H1 (cell line): ENCODE results near the gene CEACAM20. TPM values are rescaled to one million over a fixed set of nuclear protein-coding genes. Genes with fewer than 3 reads are reported as not detected.

ENCODE experiments used
- ASH2L ChIP-seq: fragments of 200-600, 300-600 bp; sonication (generic); IDR thresholded peaks from one replicate; pipeline ENCODE4 v1.7.1; 2017; ENCODE audit warnings: low read length
- BACH1 ChIP-seq: IDR thresholded peaks from 2 replicates; pipeline ENCODE4 v1.6.1; 2012; ENCODE audit warnings: low read length, improper control_type of control experiment
- CTBP2 ChIP-seq: IDR thresholded peaks from 2 replicates; pipeline ENCODE4 v1.7.0; 2011; ENCODE audit warnings: borderline replicate concordance, mild to moderate bottlenecking, moderate library complexity, mixed read lengths, low read length; ENCODE audit not compliant: insufficient read depth, insufficient read length
- EGR1 ChIP-seq: IDR thresholded peaks from 2 replicates; pipeline ENCODE4 v1.6.1; 2011; ENCODE audit warnings: low read depth, low read length, borderline replicate concordance
- EZH2 ChIP-seq: fragments of 200-600 bp; sonication (generic); IDR thresholded peaks from 2 replicates; pipeline ENCODE4 v1.7.1; 2012; ENCODE audit warnings: low read depth, mild to moderate bottlenecking, moderate library complexity, low read length, inconsistent platforms; ENCODE audit not compliant: severe bottlenecking
- FOSL1 ChIP-seq: IDR thresholded peaks from 2 replicates; pipeline ENCODE4 v1.6.1; 2011; ENCODE audit warnings: mild to moderate bottlenecking, low read depth, low read length, moderate library complexity; ENCODE audit not compliant: insufficient read depth
- JUN ChIP-seq: IDR thresholded peaks from 2 replicates; pipeline ENCODE4 v1.6.1; 2011; ENCODE audit warnings: low read depth, mild to moderate bottlenecking, improper control_type of control experiment, low read length
- KDM4A ChIP-seq: IDR thresholded peaks from one replicate; pipeline ENCODE4 v1.7.1; 2012; ENCODE audit warnings: low read depth, mild to moderate bottlenecking, moderate library complexity, low read length, inconsistent platforms; ENCODE audit not compliant: severe bottlenecking
- KDM5A ChIP-seq: fragments of 200-600 bp; IDR thresholded peaks from 2 replicates; pipeline ENCODE4 v1.7.1; 2012; ENCODE audit warnings: mild to moderate bottlenecking, low read length, inconsistent platforms, mixed read lengths
- NRF1 ChIP-seq: IDR thresholded peaks from 2 replicates; pipeline ENCODE4 v1.6.1; 2011; ENCODE audit warnings: mild to moderate bottlenecking, low read depth, low read length, improper control_type of control experiment
- PHF8 ChIP-seq: fragments of 200-600 bp; sonication (generic); conservative IDR thresholded peaks from 2 replicates; pipeline ENCODE4 v1.7.1; 2012; ENCODE audit warnings: low read depth, mild to moderate bottlenecking, inconsistent platforms, low read length, moderate library complexity
- POLR2A ChIP-seq, 2 experiments: IDR thresholded peaks; 1 replicate in 1 of 2; 2 replicates in 1 of 2; pipeline ENCODE4 v1.6.1; 2011; ENCODE audit warnings: low read depth in 2 of 2, low read length in 2 of 2, mild to moderate bottlenecking in 2 of 2; ENCODE audit errors: control extremely low read depth in 1 of 2
- POLR2AphosphoS5 ChIP-seq: IDR thresholded peaks from 2 replicates; pipeline ENCODE4 v1.6.1; 2011; ENCODE audit warnings: low read depth, low read length
- POU5F1 ChIP-seq: IDR thresholded peaks from 2 replicates; pipeline ENCODE4 v1.6.1; 2011; ENCODE audit warnings: low read depth, mild to moderate bottlenecking, low read length, moderate library complexity
- RAD21 ChIP-seq, 2 experiments: IDR thresholded peaks in 1 of 2; conservative IDR thresholded peaks in 1 of 2; 2 replicates each; pipeline ENCODE4 v1.6.1; 2011; ENCODE audit warnings: low read depth in 2 of 2, low read length in 2 of 2, improper control_type of control experiment in 1 of 2, inconsistent platforms in 1 of 2, mild to moderate bottlenecking in 1 of 2, moderate library complexity in 1 of 2
- SIX5 ChIP-seq: IDR thresholded peaks from 2 replicates; pipeline ENCODE4 v1.6.1; 2011; ENCODE audit warnings: mild to moderate bottlenecking, low read depth, low read length
- SUZ12 ChIP-seq: fragments of 200-600 bp; sonication (generic); IDR thresholded peaks from 2 replicates; pipeline ENCODE4 v1.6.1; 2012; ENCODE audit warnings: mild to moderate bottlenecking, inconsistent platforms, low read length, moderate library complexity, mixed read lengths
- TAF1 ChIP-seq: IDR thresholded peaks from 2 replicates; pipeline ENCODE4 v1.6.1; 2011; ENCODE audit warnings: mild to moderate bottlenecking, low read depth, low read length
- TCF12 ChIP-seq: IDR thresholded peaks from 2 replicates; pipeline ENCODE4 v1.6.1; 2011; ENCODE audit warnings: low read depth, mild to moderate bottlenecking, low read length
- YY1 ChIP-seq: IDR thresholded peaks from 2 replicates; pipeline ENCODE4 v1.6.1; 2011; ENCODE audit warnings: low read depth, mild to moderate bottlenecking, low read length
- polyA plus RNA-seq, 7 experiments: library from polyadenylated mRNA; depleted of rRNA in 3 of 7; stranded (reverse) in 5 of 7; unstranded in 2 of 7; fragments of >200 nt in 5 of 7; fragments of 200-250 nt in 2 of 7; gene quantifications; 1 replicate in 5 of 7; 2 replicates in 1 of 7; 4 replicates in 1 of 7; pipeline versions ENCODE4 v1.2.1 to v1.2.3, GENCODE V29; 2011 to 2013; ENCODE audit warnings: missing spikeins in 2 of 7, mixed read lengths in 2 of 7
- total RNA-seq: library from RNA; stranded (reverse); fragmentation: NEBNext Ultra II Directional; extraction: Animal tissue kit (Norgen Biotek cat#: 25700); gene quantifications from 2 replicates; pipeline ENCODE4 v1.2.1, GENCODE V29; 2021
- TF ChIP-seq, protein P1 (sequence below), 3 experiments: IDR thresholded peaks; 1 replicate in 2 of 3; 2 replicates in 1 of 3; pipeline versions ENCODE4 v1.5.1 to v1.6.1; 2011; ENCODE audit warnings: low read length in 3 of 3, mild to moderate bottlenecking in 3 of 3, inconsistent platforms in 2 of 3, low read depth in 1 of 3, moderate library complexity in 1 of 3; ENCODE audit not compliant: insufficient read depth in 1 of 3; ENCODE audit errors: control extremely low read depth in 1 of 3

CEACAM20 gene
- total and polyA plus RNA-seq, 2 of the 8 experiments (the other 6 are each of a cell fraction or from before 2014, with no cell fraction given): not detected

DNA sequence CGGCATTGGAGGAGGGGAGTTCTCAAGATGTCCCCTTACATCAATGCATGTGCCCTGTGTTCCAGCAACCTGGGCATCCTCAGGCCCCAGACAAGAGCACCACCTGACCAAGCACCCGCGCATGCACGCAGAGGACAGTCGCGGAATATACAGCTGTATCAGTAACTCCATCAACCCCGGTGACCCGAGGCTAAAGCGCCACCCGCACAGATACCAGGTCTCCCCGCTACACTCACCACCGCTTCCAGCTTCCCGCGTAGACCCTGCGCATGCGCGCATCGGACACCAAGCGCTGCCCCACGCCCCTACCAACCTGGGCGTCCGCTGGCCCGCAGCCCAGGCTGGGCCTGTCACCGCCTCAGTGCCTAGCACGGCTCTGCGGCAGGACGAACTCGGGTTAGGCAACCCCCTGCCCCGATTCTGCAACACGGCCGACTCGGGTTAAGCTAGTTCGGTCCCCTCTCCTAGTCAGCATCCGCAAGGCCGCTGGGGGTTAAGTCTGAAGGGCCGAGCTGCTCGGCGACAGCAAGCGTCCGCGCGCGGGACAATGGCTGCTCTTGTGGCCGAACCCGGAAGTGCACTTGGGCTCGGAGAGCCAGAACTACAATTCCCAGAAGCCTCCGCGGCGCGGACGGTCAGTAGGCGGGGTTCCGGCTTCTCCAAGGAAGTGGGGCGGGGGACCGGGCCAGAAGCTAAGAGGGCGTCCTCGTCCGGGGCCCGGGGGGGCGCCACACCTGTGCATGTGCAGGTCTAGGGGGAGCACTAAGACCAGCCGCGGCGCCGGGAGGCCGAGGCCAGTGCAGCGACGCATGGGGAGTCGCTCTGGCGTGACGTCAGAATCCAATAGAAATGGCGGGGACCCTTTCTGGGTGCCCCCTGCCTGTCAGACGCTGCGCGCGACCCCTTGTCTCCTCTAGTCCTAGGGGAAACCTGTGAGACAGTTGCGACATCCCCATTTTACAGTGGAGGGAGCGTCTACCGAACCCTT lies 29.2 kb downstream of the CEACAM20 start, which contains the start of gene ZNF180 (continued):
- TF ChIP-seq SUZ12: no peak
- peak; percentile 40 for TF ChIP-seq CTBP2
- TF ChIP-seq POLR2A (IDR thresholded peaks at IDR 0.05; ENCODE audit: control extremely low read depth in 1 of 2, low read depth in 2 of 2, low read length in 2 of 2): peak; percentile 57 to 62
- peak; percentile 96 for TF ChIP-seq KDM4A
- TF ChIP-seq FOSL1: no peak
- TF ChIP-seq BACH1: peak; percentile 8; the same call in 1 of the 2 replicates
- TF ChIP-seq POU5F1: no peak
- TF ChIP-seq JUN: no peak
- 0 out of 2 replicates have a peak, but pooled peaks have one; percentile 31 for TF ChIP-seq KDM5A
- no peak for TF ChIP-seq EGR1
- TF ChIP-seq YY1: peak; percentile 86
- TF ChIP-seq, protein P1, sequence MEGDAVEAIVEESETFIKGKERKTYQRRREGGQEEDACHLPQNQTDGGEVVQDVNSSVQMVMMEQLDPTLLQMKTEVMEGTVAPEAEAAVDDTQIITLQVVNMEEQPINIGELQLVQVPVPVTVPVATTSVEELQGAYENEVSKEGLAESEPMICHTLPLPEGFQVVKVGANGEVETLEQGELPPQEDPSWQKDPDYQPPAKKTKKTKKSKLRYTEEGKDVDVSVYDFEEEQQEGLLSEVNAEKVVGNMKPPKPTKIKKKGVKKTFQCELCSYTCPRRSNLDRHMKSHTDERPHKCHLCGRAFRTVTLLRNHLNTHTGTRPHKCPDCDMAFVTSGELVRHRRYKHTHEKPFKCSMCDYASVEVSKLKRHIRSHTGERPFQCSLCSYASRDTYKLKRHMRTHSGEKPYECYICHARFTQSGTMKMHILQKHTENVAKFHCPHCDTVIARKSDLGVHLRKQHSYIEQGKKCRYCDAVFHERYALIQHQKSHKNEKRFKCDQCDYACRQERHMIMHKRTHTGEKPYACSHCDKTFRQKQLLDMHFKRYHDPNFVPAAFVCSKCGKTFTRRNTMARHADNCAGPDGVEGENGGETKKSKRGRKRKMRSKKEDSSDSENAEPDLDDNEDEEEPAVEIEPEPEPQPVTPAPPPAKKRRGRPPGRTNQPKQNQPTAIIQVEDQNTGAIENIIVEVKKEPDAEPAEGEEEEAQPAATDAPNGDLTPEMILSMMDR (IDR thresholded peaks at IDR 0.05; ENCODE audit: control extremely low read depth in 1 of 3, insufficient read depth in 1 of 3, low read depth in 1 of 3, low read length in 3 of 3): peak in 2 of 3 experiments; percentile 6 to 37; a peak in 1 of 4 replicates
- TF ChIP-seq TCF12: peak; percentile 90
- TF ChIP-seq PHF8: peak; percentile 88
- TF ChIP-seq ASH2L: peak; percentile 63
- no peak for TF ChIP-seq EZH2
- TF ChIP-seq RAD21 (IDR thresholded peaks at IDR 0.05 in 1 of 2, conservative IDR thresholded peaks at IDR 0.05 in 1 of 2; ENCODE audit: low read depth in 2 of 2, low read length in 2 of 2): peak in 1 of 2 experiments; percentile 21; a peak in 1 of 4 replicates
- TF ChIP-seq SIX5: peak; percentile 67
- peak; percentile 75 for TF ChIP-seq TAF1
- TF ChIP-seq POLR2AphosphoS5: peak; percentile 36; the same call in 1 of the 2 replicates
- TF ChIP-seq NRF1: peak; percentile 67
